HK-2 (cell line): Measurements from ENCODE around the gene ACP5.
A peak's percentile ranks its signal among the peaks of the same experiment; 100 is the strongest.
"Not testable (repeated sequence)": the region's sequence is repeated elsewhere in the genome, so short reads cannot be mapped to it uniquely, and the experiment has no call there.

Experiments
- DNase-seq: peaks from one replicate; pipeline ENCODE4 v3.0.0-alpha.2; 2018; ENCODE audit not compliant: unreplicated experiment

The ACP5 gene

GRCh38 chr19:11577451-11578257 lies at the start of gene ACP5:
Gene ACP5, minus strand, starts transcription at chr19:11577645. Its CDS starts 328 bp downstream, at chr19:11577317.
- DNase-seq, result peak; percentile 42

- no peak for DNase-seq
Measured at GRCh38 chr19:11626252-11626651, 48.8 kb upstream of the ACP5 start.

- no peak for DNase-seq
Measured at GRCh38 chr19:11624069-11624463, 46.6 kb upstream of the ACP5 start.

- not testable (repeated sequence) for DNase-seq
Measured at GRCh38 chr19:11622401-11622800, 45.0 kb upstream of the ACP5 start.

DNA sequence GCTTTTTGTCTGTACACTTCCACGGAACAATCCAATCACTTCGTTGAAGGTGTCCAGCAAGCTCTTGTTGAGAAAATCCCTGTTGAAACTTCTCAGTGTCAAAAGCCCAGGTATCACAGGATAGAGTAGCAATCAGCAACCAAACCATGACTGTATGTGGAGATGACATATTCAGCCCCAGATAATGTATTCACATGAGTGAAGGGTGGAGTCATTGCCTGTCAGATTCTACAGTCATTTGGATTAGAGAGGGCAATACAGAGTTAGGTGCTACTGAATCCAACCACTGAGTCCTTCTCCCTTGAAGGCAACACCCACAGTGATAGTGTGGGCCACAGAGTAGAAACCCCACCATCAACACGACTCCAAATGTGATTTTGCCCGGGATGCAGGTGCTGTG lies 43.1 kb upstream of the ACP5 start:
- DNase-seq, result no peak

GRCh38 chr19:11617180-11618062 lies 40.0 kb upstream of the ACP5 start:
- DNase-seq, result no peak

- DNase-seq, result no peak
Measured at GRCh38 chr19:11612816-11613511, 35.5 kb upstream of the ACP5 start.

GRCh38 chr19:11611730-11612129 lies 34.3 kb upstream of the ACP5 start:
- no peak for DNase-seq

GRCh38 chr19:11606484-11606883 lies 29.0 kb upstream of the ACP5 start:
- no peak for DNase-seq

DNA sequence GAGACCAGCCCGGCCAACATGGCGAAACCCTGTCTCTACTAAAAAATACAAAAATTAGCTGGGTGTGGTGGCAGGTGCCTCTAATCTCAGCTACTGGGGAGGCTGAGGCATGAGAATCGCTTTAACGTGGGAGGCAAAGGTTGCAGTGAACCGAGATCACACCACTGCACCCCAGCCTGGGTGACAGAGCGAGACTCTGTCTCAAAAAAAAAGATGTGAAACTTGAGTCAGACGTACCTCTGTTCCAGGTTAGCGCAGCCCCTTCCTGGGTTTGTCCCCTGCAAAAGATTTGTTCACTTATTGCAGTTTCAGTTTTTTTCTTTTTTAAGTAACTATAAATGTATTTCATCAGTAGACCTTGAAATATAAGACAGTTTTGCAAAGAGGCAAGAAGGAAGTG lies 22.3 kb upstream of the ACP5 start:
- DNase-seq, result not testable (repeated sequence)

GRCh38 chr19:11598746-11599145 lies 21.3 kb upstream of the ACP5 start:
- DNase-seq, result no peak

DNA sequence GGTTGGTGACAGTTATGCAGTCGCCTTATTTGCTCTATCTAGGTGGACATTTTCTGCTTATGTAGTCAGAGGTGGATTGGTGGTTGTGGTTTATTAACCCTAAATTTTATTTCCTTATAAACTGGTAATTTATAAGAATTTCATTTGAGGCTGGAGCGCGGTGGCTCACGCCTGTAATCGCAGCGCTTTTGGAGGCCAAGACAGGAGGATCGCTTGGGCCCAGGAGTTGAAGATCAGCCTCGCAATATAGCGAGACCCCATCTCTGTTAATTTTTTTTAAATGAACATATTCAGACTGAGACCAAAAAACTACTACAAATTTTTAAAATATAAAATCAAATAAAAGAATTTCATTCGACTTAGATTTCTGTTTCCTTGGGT lies 20.6 kb upstream of the ACP5 start:
- DNase-seq, result no peak

DNA sequence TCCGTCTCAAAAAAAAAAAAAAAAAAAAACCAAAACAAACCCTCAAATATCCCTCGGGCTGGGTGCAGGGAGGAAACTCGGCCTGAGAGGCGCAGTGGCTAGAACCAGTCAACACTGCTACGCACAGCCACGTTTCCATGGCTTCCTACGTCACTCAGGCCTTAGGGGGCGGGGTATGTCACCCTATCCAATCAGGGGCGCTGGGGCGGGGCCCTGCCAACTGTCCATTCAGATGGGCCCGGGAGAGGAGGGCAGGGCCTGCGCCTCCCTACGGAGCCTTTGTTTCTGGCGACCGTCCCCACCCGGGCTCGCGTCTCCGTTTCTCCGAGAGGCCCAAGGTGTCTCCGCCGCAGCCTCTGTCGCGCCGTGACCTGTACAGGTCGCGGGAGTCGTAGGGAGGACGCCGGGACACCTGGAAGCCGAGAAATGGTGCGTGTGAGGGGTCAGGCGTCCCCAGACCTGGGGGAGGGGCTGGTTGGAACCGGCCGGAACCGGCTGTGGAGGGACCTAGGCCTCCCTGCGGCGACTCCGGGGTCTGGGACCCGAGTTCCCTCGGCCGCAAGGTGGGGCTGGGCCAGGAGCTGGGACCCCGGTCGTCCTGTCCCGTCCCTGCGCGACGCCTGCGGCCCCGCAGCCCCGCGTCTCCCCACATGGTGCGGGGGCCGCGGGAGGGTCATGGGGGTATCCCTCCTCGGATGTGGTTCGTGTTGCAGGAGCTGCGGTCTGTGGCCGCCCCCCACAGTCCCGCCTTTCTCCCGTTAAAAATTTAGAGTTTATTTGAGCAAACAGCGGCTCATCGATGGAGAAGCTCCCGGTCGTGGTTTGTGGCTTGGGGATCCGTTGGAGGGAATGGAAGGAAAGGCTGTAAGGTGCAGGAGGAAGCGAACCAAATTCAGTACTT lies 20.0 kb upstream of the ACP5 start, which contains the start of gene ZNF627:
Gene ZNF627, plus strand, starts transcription at position 282 of the 901 bp plus-strand sequence. Its CDS starts 145 bp downstream, at position 427.
- DNase-seq, result peak; percentile 97

GRCh38 chr19:11596156-11596555 lies 18.7 kb upstream of the ACP5 start:
- DNase-seq, result no peak

DNA sequence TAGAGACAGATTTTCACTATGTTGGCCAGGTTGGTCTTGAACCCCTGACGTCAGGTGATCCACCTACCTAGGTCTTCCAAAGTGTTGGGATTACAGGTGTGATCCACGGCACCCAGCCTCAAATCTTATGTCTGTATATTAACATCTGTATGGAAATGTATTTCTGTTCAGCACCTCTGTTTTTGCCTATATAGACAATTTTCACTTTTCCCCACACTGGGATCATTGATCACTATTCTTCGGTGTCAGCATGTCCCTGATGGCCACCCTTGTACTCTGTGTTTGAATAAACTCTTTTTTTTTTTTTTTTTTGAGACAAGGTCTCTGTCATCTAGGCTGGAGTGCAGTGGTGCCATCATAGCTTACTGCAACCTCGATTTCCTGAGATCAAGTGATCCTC lies 16.6 kb upstream of the ACP5 start:
- no peak for DNase-seq

GRCh38 chr19:11587975-11588631 lies 10.7 kb upstream of the ACP5 start:
- DNase-seq, result no peak

DNA sequence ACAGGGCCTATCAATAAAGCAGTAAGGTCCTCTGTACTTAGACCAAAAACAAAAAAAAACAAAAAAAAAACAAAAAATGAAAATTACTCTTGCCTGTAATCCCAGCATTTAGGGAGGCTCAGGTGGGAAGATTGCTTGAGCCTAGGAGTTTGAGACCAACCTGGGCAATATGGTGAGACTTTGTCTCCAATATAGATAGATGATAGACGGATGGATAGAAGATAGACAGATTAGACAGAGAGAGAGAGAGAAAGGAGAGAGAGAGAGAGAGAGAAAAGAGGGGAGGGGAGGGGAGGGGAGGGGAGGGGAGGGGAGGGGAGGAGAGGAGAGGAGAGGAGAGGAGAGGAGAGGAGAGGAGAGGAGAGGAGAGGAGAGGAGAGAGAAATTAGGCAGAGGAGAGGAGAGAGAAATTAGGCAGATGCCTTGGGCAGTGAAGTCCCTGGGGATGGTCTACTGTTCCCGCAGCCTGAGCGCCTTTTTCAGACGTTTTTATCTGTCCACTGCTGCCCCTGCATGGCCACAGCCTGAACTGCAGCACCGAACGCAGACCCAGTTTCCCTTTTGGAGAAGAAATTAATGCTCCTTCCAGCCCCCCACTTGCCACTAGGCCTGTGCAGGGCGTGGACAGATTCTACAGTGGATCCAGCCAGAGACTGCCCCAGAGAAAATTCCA lies 10.0 kb upstream of the ACP5 start:
- peak; percentile 72 for DNase-seq

DNA sequence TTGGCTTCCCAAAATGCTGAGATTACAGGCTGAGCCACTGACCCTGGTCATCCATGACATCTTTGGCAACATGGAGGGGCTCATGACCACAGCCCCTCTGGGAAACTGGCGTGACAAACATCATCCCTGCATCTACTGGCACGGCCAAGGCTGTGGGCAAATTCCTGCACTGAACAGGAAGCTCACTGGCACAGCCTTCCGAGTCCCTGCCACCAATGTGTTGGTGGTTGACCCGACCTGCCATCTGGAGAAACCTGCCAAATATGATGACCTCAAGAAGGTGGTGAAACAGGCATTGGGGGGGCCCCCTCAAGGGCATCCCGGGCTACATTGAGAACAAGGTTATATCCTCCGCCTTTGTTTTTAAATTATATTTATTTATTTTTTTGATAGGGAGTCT lies 8.9 kb upstream of the ACP5 start:
- DNase-seq, result no peak

DNA sequence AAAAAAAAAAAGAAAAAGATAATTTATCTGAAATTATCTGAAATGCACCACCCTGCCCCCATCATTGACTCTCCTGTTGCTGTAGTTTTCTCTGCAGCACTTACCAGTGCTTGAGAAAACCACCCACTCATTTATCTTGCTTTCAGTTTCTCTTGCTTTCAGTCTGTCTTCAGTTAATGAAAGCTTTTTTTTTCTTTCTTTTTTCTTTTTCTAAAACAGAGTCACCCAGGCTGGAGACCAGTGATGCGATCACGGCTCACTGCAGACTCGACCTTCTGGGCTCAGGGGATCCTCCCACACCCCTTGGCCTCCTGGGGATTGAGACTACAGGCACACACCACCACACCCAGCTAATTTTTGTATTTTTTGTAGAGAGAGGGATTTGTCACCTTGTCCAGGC lies 4.3 kb upstream of the ACP5 start:
- DNase-seq, result no peak

- DNase-seq, result no peak
Measured at GRCh38 chr19:11580116-11580515, 2.7 kb upstream of the ACP5 start.
